HCT116 (cell line): Measurements from ENCODE around the gene PSMA7. TPM values are rescaled to one million over a fixed set of nuclear protein-coding genes. Genes with fewer than 3 reads are reported as not detected.

Experiments used
- ATAC-seq: fragments of 200-7000 bp; cut with Tn5 transposase; 2 replicates; pipeline ENCODE4 v1.9.1; 2020; ENCODE audit warnings: mild to moderate bottlenecking, moderate library complexity
- BruUV-seq: library from RNA; stranded (reverse); fragments of 400-500 nt; replicated peaks from 2 replicates; lab custom pipeline; 2021; lab: Mats Ljungman, UMichigan
- CTCF ChIA-PET: fragments of 300-600 bp; sonication (Branson Sonifier 250); formaldehyde crosslinking; loops from one replicate; lab custom pipeline; 2021; ENCODE audit warnings: antibody characterized with exemption; lab: Charles Lee
- POLR2A ChIA-PET: fragments of 300-600, 350-600 bp; sonication (Branson Sonifier 250); formaldehyde crosslinking; loops from one replicate; lab custom pipeline; 2021; ENCODE audit warnings: antibody characterized with exemption; lab: Charles Lee
- RAD21 ChIA-PET, 2 experiments: fragments of 300-600 bp; sonication (Branson Sonifier 250); formaldehyde crosslinking; loops; one replicate each; lab custom pipeline; 2023; ENCODE audit warnings: low total read pairs in 2 of 2; ENCODE audit not compliant: uncharacterized antibody in 2 of 2, unreplicated experiment in 2 of 2, low non-redundant PET in 1 of 2; lab: Charles Lee
- DNase-seq: peaks from one replicate; pipeline ENCODE4 v3.0.0-alpha.2; 2010; ENCODE audit warnings: low read depth, low spot score
- H2AFZ ChIP-seq: fragments of 200-600 bp; shearing (Covaris generic), sonication (generic); 2 replicates; pipeline ENCODE4 v1.6.1; 2017; ENCODE audit warnings: low read depth, mixed run types, mixed read lengths, antibody characterized with exemption, low read length; ENCODE audit not compliant: poor library complexity, severe bottlenecking
- H3K27ac ChIP-seq: 2 replicates; pipeline ENCODE4 v1.5.1; 2012; ENCODE audit warnings: low read depth, low read length
- H3K27me3 ChIP-seq: fragments of 200-600 bp; sonication (generic); 2 replicates; pipeline ENCODE4 v1.6.1; 2016; ENCODE audit warnings: mixed run types, low read length, mixed read lengths; ENCODE audit not compliant: insufficient read depth
- H3K36me3 ChIP-seq, 2 experiments: fragments of 200-500 bp in 1 of 2; fragments of 200-600 bp in 1 of 2; sonication (Bioruptor generic) in 1 of 2; sonication (generic) in 1 of 2; 2 replicates each; pipeline versions ENCODE4 v1.5.1 to v1.6.1; 2014 to 2016; ENCODE audit warnings: low read length in 2 of 2, inconsistent platforms in 1 of 2, mixed read lengths in 1 of 2, mixed run types in 1 of 2; ENCODE audit not compliant: insufficient read depth in 2 of 2, control insufficient read depth in 1 of 2
- H3K4me1 ChIP-seq, 2 experiments: fragments of 200-600 bp in 1 of 2; sonication (generic) in 1 of 2; 2 replicates each; pipeline versions ENCODE4 v1.5.1 to v1.6.1; 2012 to 2017; ENCODE audit warnings: low read length in 2 of 2, inconsistent platforms in 1 of 2, mild to moderate bottlenecking in 1 of 2, mixed read lengths in 1 of 2, mixed run types in 1 of 2, moderate library complexity in 1 of 2; ENCODE audit not compliant: insufficient read depth in 2 of 2, control insufficient read depth in 1 of 2
- H3K4me2 ChIP-seq: fragments of 200-600 bp; sonication (generic); 2 replicates; pipeline ENCODE4 v1.6.1; 2017; ENCODE audit warnings: mixed run types, low read length, mixed read lengths
- H3K4me3 ChIP-seq, 2 experiments: fragments of 200-600 bp in 1 of 2; sonication (generic) in 1 of 2; replicated peaks in 1 of 2; 2 replicates each; pipeline ENCODE4 v1.5.1; 2011 to 2016; ENCODE audit warnings: low read length in 2 of 2, control low read depth in 1 of 2, low read depth in 1 of 2, mild to moderate bottlenecking in 1 of 2, mixed read lengths in 1 of 2, mixed run types in 1 of 2
- H3K79me2 ChIP-seq: fragments of 200-600 bp; sonication (generic); 2 replicates; pipeline ENCODE4 v1.6.1; 2017; ENCODE audit warnings: mild to moderate bottlenecking, mixed run types, low read length, moderate library complexity, mixed read lengths; ENCODE audit not compliant: insufficient read depth
- H3K9ac ChIP-seq: fragments of 200-600 bp; sonication (generic); 2 replicates; pipeline ENCODE4 v1.6.1; 2016; ENCODE audit warnings: low read length, mixed read lengths
- H3K9me2 ChIP-seq: fragments of 200-600 bp; sonication (generic), shearing (Covaris generic); 2 replicates; pipeline ENCODE4 v1.6.1; 2017; ENCODE audit warnings: mixed run types, mild to moderate bottlenecking, moderate library complexity; ENCODE audit not compliant: insufficient read depth
- H3K9me3 ChIP-seq, 2 experiments: fragments of 200-500 bp in 1 of 2; fragments of 200-600 bp in 1 of 2; sonication (Bioruptor generic) in 1 of 2; sonication (generic) in 1 of 2; 2 replicates each; pipeline ENCODE4 v1.6.1; 2014 to 2017; ENCODE audit warnings: low read length in 2 of 2, mixed read lengths in 2 of 2, inconsistent platforms in 1 of 2, low read depth in 1 of 2, mild to moderate bottlenecking in 1 of 2, mixed run types in 1 of 2, moderate library complexity in 1 of 2; ENCODE audit not compliant: control insufficient read depth in 1 of 2, insufficient read depth in 1 of 2
- H4K20me1 ChIP-seq: fragments of 200-600 bp; sonication (generic), shearing (Covaris generic); 2 replicates; pipeline ENCODE4 v1.6.1; 2017; ENCODE audit warnings: mixed run types, mild to moderate bottlenecking, moderate library complexity; ENCODE audit not compliant: insufficient read depth
- CBX3 ChIP-seq: IDR thresholded peaks from 2 replicates; pipeline ENCODE4 v1.6.1; 2012; ENCODE audit warnings: low read depth
- CEBPB ChIP-seq: IDR thresholded peaks from 2 replicates; pipeline ENCODE4 v1.6.1; 2012; ENCODE audit warnings: low read depth
- EZH2 ChIP-seq: fragments of 200-600 bp; sonication (generic); IDR thresholded peaks from 2 replicates; pipeline ENCODE4 v1.6.1; 2017; ENCODE audit warnings: antibody characterized with exemption, mixed run types
- FOSL1 ChIP-seq: IDR thresholded peaks from 2 replicates; pipeline ENCODE4 v1.6.1; 2012; ENCODE audit warnings: low read depth
- RAD21 ChIP-seq: IDR thresholded peaks from 2 replicates; pipeline ENCODE4 v1.6.1; 2012; ENCODE audit warnings: low read depth, mild to moderate bottlenecking
- SRF ChIP-seq: IDR thresholded peaks from 2 replicates; pipeline ENCODE4 v1.6.1; 2012; ENCODE audit warnings: low read depth
- TCF7L2 ChIP-seq: IDR thresholded peaks from 2 replicates; pipeline ENCODE4 v1.7.0; 2011; ENCODE audit warnings: borderline replicate concordance, inconsistent platforms; ENCODE audit not compliant: insufficient read depth, insufficient read length; ENCODE audit errors: extremely low read depth
- ZNF274 ChIP-seq: fragments of 200-500 bp; sonication (Bioruptor generic); IDR thresholded peaks from 2 replicates; pipeline ENCODE4 v1.6.1; 2014; ENCODE audit warnings: mild to moderate bottlenecking, low read depth, low read length, inconsistent platforms
- intact Hi-C: fragments of 100-400 bp; cut with micrococcal nuclease; formaldehyde crosslinking; loops from 2 replicates; pipeline ENCODE4 v1.10.0; 2022
- total RNA-seq: library from RNA; stranded (reverse); gene quantifications from one replicate; pipeline ENCODE4 v1.2.1, GENCODE V29; 2021; ENCODE audit not compliant: unreplicated experiment
- TF ChIP-seq, protein P1 (sequence below): IDR thresholded peaks from 2 replicates; pipeline ENCODE4 v1.6.1; 2011; ENCODE audit warnings: mild to moderate bottlenecking, low read length, moderate library complexity; ENCODE audit not compliant: insufficient replicate concordance; ENCODE audit errors: extremely low read depth
- TF ChIP-seq, protein P2 (sequence below): IDR thresholded peaks from 2 replicates; pipeline ENCODE4 v1.6.1; 2012
- TF ChIP-seq, protein P3 (sequence below), 3 experiments: fragments of 200-600 bp in 1 of 3; sonication (generic) in 1 of 3; IDR thresholded peaks in 2 of 3; conservative IDR thresholded peaks in 1 of 3; 2 replicates each; pipeline ENCODE4 v1.5.1; 2012 to 2017; ENCODE audit warnings: low read depth in 2 of 3, low read length in 2 of 3, antibody characterized with exemption in 1 of 3, borderline replicate concordance in 1 of 3, control low read depth in 1 of 3, mild to moderate bottlenecking in 1 of 3, mixed read lengths in 1 of 3, mixed run types in 1 of 3, moderate library complexity in 1 of 3; ENCODE audit not compliant: insufficient read depth in 1 of 3
- TF ChIP-seq, protein P4 (sequence below): IDR thresholded peaks from 2 replicates; pipeline ENCODE4 v1.6.1; 2012

The PSMA7 gene
- total RNA-seq, 1 experiment from 2014 or later = 364 TPM

DNA sequence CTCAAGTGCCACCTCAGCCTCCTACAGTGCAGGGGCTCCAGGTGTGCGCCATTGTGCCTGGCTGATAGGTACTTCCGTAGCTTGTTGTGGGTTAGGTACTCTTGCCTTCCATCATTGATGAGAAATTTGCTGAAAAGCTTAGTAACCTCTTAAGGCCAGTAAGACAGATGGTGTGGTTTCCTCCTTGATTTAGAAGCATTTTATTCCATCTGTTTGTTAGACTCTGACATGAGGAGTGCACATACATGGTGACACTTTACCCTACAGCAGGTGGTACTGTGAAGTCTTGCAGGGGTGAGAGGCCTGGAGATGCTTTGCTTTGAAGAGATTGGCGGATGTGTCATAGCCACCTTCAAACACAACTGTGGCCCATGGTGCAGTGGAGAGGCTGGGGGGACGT lies 24.9 kb upstream of the PSMA7 start:
- CTCF ChIA-PET = interaction anchor here (0.9 kb wide), 1 partner anchor 12 kb away, joined by 3 read pairs; no protein-coding TSS in a partner anchor
- H3K4me3 ChIP-seq = no peak overlapping the region
- TF ChIP-seq, protein P1, sequence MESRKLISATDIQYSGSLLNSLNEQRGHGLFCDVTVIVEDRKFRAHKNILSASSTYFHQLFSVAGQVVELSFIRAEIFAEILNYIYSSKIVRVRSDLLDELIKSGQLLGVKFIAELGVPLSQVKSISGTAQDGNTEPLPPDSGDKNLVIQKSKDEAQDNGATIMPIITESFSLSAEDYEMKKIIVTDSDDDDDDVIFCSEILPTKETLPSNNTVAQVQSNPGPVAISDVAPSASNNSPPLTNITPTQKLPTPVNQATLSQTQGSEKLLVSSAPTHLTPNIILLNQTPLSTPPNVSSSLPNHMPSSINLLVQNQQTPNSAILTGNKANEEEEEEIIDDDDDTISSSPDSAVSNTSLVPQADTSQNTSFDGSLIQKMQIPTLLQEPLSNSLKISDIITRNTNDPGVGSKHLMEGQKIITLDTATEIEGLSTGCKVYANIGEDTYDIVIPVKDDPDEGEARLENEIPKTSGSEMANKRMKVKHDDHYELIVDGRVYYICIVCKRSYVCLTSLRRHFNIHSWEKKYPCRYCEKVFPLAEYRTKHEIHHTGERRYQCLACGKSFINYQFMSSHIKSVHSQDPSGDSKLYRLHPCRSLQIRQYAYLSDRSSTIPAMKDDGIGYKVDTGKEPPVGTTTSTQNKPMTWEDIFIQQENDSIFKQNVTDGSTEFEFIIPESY = no peak
- TF ChIP-seq, protein P2, sequence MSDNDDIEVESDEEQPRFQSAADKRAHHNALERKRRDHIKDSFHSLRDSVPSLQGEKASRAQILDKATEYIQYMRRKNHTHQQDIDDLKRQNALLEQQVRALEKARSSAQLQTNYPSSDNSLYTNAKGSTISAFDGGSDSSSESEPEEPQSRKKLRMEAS = no peak
- no peak for TF ChIP-seq ZNF274
- H2AFZ ChIP-seq = no peak overlapping the region
- BruUV-seq = no TSS peak
- no peak for ATAC-seq
- H3K27me3 ChIP-seq = no peaks in the 10 kb centered on the region
- no peaks in the 10 kb centered on the region for H3K9me3 ChIP-seq
- H4K20me1 ChIP-seq = no peaks in the 10 kb centered on the region
- no peak for DNase-seq
- POLR2A ChIA-PET = no interaction called here
- no peaks in the 10 kb centered on the region for H3K79me2 ChIP-seq
- intact Hi-C loops = no loop called here
- H3K36me3 ChIP-seq = peaks cover 11 to 27% of the 10 kb centered on the region in 2 experiments; a peak in 3 of 4 replicates
- H3K4me2 ChIP-seq = no peak overlapping the region
- H3K27ac ChIP-seq = no peak overlapping the region
- H3K9me2 ChIP-seq = no peaks in the 10 kb centered on the region
- H3K9ac ChIP-seq = no peak overlapping the region
- RAD21 ChIA-PET = no interaction called here
- no peaks in the 10 kb centered on the region for H3K4me1 ChIP-seq

DNA sequence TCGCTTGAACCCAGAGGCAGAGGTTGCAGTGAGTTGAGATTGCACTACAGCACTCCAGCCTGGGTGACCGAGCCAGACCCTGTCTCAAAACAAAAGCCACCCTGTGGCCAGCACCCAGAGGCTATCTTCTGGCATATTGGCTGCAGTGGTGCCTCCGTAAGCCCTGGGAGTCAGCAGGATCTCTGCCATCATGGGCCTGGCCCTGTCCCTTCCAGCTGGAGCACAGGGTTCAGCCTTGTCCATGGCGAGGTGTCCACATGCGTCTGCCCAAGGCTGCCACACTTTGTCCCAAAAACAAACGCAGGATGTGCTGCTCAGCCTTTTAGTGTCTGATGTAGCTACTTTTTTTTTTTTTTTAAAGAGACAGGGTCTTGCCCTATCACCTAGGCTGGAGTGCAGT lies 24.3 kb upstream of the PSMA7 start:
- DNase-seq = no peak
- CTCF ChIA-PET = interaction anchor here (0.9 kb wide), 1 partner anchor 11 kb away, joined by 3 read pairs; no protein-coding TSS in a partner anchor
- H3K79me2 ChIP-seq = no peaks in the 10 kb centered on the region
- no peaks in the 10 kb centered on the region for H3K4me1 ChIP-seq
- POLR2A ChIA-PET = no interaction called here
- intact Hi-C loops = no loop called here
- H3K9ac ChIP-seq = no peak overlapping the region
- no peak overlapping the region for H3K4me3 ChIP-seq
- RAD21 ChIA-PET = no interaction called here
- no peak for ATAC-seq
- no peak overlapping the region for H3K27ac ChIP-seq
- no peaks in the 10 kb centered on the region for H4K20me1 ChIP-seq
- H3K9me2 ChIP-seq = no peaks in the 10 kb centered on the region
- no peak overlapping the region for H3K4me2 ChIP-seq
- H3K36me3 ChIP-seq = peaks cover 14 to 21% of the 10 kb centered on the region in 2 experiments; a peak in 3 of 4 replicates
- H3K9me3 ChIP-seq = no peaks in the 10 kb centered on the region
- H2AFZ ChIP-seq = no peak overlapping the region
- no peaks in the 10 kb centered on the region for H3K27me3 ChIP-seq
- BruUV-seq = no TSS peak
- TF ChIP-seq FOSL1 (no peak), CBX3 (no peak), ZNF274 (no peak), TCF7L2 (no peak), SRF (no peak), RAD21 (no peak), CEBPB (no peak), EZH2 (no peak)
- TF ChIP-seq, protein P3, sequence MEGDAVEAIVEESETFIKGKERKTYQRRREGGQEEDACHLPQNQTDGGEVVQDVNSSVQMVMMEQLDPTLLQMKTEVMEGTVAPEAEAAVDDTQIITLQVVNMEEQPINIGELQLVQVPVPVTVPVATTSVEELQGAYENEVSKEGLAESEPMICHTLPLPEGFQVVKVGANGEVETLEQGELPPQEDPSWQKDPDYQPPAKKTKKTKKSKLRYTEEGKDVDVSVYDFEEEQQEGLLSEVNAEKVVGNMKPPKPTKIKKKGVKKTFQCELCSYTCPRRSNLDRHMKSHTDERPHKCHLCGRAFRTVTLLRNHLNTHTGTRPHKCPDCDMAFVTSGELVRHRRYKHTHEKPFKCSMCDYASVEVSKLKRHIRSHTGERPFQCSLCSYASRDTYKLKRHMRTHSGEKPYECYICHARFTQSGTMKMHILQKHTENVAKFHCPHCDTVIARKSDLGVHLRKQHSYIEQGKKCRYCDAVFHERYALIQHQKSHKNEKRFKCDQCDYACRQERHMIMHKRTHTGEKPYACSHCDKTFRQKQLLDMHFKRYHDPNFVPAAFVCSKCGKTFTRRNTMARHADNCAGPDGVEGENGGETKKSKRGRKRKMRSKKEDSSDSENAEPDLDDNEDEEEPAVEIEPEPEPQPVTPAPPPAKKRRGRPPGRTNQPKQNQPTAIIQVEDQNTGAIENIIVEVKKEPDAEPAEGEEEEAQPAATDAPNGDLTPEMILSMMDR (IDR thresholded peaks at IDR 0.05 in 2 of 3, conservative IDR thresholded peaks at IDR 0.05 in 1 of 3; ENCODE audit: borderline replicate concordance in 1 of 3, insufficient read depth in 1 of 3, low read depth in 2 of 3, low read length in 2 of 3) = no peak
- TF ChIP-seq, protein P2 = no peak
- TF ChIP-seq, protein P4, sequence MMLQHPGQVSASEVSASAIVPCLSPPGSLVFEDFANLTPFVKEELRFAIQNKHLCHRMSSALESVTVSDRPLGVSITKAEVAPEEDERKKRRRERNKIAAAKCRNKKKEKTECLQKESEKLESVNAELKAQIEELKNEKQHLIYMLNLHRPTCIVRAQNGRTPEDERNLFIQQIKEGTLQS = no peak
- TF ChIP-seq, protein P1 = no peak
